Forelimb muscle (tissue), 1 donor: ENCODE measurements around the gene ZBTB2. TPM values are rescaled to one million over a fixed set of nuclear protein-coding genes. Genes with fewer than 3 reads are reported as not detected.
A peak's percentile ranks its signal among the peaks of the same experiment; 100 is the strongest.
"Not testable (repeated sequence)": the region's sequence is repeated elsewhere in the genome, so short reads cannot be mapped to it uniquely, and the experiment has no call there.

Source experiments
- DNase-seq: peaks from one replicate; pipeline ENCODE4 v3.0.0-alpha.2; 2013; ENCODE audit warnings: low read depth
- polyA plus RNA-seq: library from polyadenylated mRNA; unstranded; fragments of 120-200 nt; gene quantifications from one replicate; pipeline ENCODE4 v1.2.1, GENCODE V29; 2013; ENCODE audit not compliant: insufficient read length

ZBTB2 gene
- polyA plus RNA-seq, 1 donor, result 9.5 TPM

GRCh38 chr6:151402228-151402627 lies 10.9 kb upstream of the ZBTB2 start:
- no peak for DNase-seq

- DNase-seq, result no peak
Measured at GRCh38 chr6:151400473-151400872, 9.1 kb upstream of the ZBTB2 start.

GRCh38 chr6:151399679-151400078 lies 8.3 kb upstream of the ZBTB2 start:
- no peak for DNase-seq

- no peak for DNase-seq
Measured at GRCh38 chr6:151393410-151393809, 2.1 kb upstream of the ZBTB2 start.

GRCh38 chr6:151392427-151392826 lies 1.1 kb upstream of the ZBTB2 start:
- no peak for DNase-seq

GRCh38 chr6:151390851-151391470 lies 398 bp downstream of the ZBTB2 start:
- DNase-seq, result no peak

GRCh38 chr6:151390276-151390850 lies 996 bp downstream of the ZBTB2 start:
- peak; percentile 95 for DNase-seq

GRCh38 chr6:151389618-151390275 lies 1.6 kb downstream of the ZBTB2 start:
- DNase-seq, result no peak

- DNase-seq, result no peak
Measured at GRCh38 chr6:151388997-151389617, 2.3 kb downstream of the ZBTB2 start.

- no peak for DNase-seq
Measured at GRCh38 chr6:151388236-151388635, 3.1 kb downstream of the ZBTB2 start.

GRCh38 chr6:151387175-151387970 lies 4.0 kb downstream of the ZBTB2 start:
- no peak for DNase-seq

- no peak for DNase-seq
Measured at GRCh38 chr6:151385177-151385576, 6.2 kb downstream of the ZBTB2 start.

- no peak for DNase-seq
Measured at GRCh38 chr6:151384151-151384550, 7.2 kb downstream of the ZBTB2 start.

- DNase-seq, result not testable (repeated sequence)
Measured at GRCh38 chr6:151382631-151383030, 8.7 kb downstream of the ZBTB2 start.

- no peak for DNase-seq
Measured at GRCh38 chr6:151381722-151382121, 9.6 kb downstream of the ZBTB2 start.

GRCh38 chr6:151380848-151381205 lies 10.5 kb downstream of the ZBTB2 start:
- no peak for DNase-seq

GRCh38 chr6:151379933-151380847 lies 11.2 kb downstream of the ZBTB2 start:
- DNase-seq, result no peak

- DNase-seq, result no peak
Measured at GRCh38 chr6:151377095-151377494, 14.3 kb downstream of the ZBTB2 start.

- DNase-seq, result no peak
Measured at GRCh38 chr6:151376440-151376839, 14.9 kb downstream of the ZBTB2 start.

- no peak for DNase-seq
Measured at GRCh38 chr6:151375833-151376232, 15.5 kb downstream of the ZBTB2 start.
